ENCODE measurements around the gene FAM236D. TPM values are rescaled to one million over a fixed set of nuclear protein-coding genes. Genes with fewer than 3 reads are reported as not detected.

The FAM236D gene
- total RNA-seq, 4 donors from 2014 or later: not detected

Other genes starting within 250 kb of the FAM236D start
- gene HDAC8, start 235.4 kb downstream of the FAM236D start, total RNA-seq: 10 to 100 TPM in 3 of 4 donors, 1 to 10 TPM in 1; 9.0 to 18.1 (median 14.2) TPM
- 100 to 1,000 TPM in 2 of 4 donors, 10 to 100 TPM in 2; 33.5 to 176 (median 107) TPM for gene PHKA1, start 93.9 kb downstream of the FAM236D start, total RNA-seq
- not detected for gene DMRTC1B, start 31.3 kb downstream of the FAM236D start, total RNA-seq
- not detected for gene FAM236B, start 25.6 kb downstream of the FAM236D start, total RNA-seq
- gene FAM236C, start 104.4 kb upstream of the FAM236D start, total RNA-seq: not detected
- not detected for gene FAM236A, start 130.0 kb upstream of the FAM236D start, total RNA-seq
- gene DMRTC1, start 135.6 kb upstream of the FAM236D start, total RNA-seq: not detected
- gene PABPC1L2B, start 194.7 kb upstream of the FAM236D start, total RNA-seq: not detected